ES-I3 (cell line): ENCODE measurements around the gene SLC25A23.
A peak's percentile ranks its signal among the peaks of the same experiment; 100 is the strongest.
"Not testable (repeated sequence)": the region's sequence is repeated elsewhere in the genome, so short reads cannot be mapped to it uniquely, and the experiment has no call there.

ENCODE experiments used
- H3K36me3 ChIP-seq: 2 replicates; pipeline ENCODE4 v1.6.1; 2013; ENCODE audit warnings: mild to moderate bottlenecking, low read length, control low read depth, moderate library complexity; ENCODE audit not compliant: insufficient read depth
- H3K4me1 ChIP-seq: 2 replicates; pipeline ENCODE4 v1.6.1; 2013; ENCODE audit warnings: mild to moderate bottlenecking, control low read depth, low read length; ENCODE audit not compliant: insufficient read depth
- H3K9ac ChIP-seq: 2 replicates; pipeline ENCODE4 v1.6.1; 2013; ENCODE audit warnings: low read depth, mild to moderate bottlenecking, low read length, moderate library complexity
- H3K9me3 ChIP-seq: 2 replicates; pipeline ENCODE4 v1.6.1; 2013; ENCODE audit warnings: mild to moderate bottlenecking, low read length, moderate library complexity; ENCODE audit not compliant: control insufficient read depth, insufficient read depth

SLC25A23 gene

GRCh38 chr19:6414793-6415590 lies 44.6 kb downstream of the SLC25A23 start:
- Histone ChIP-seq H3K4me1 (peaks cover 3% of the 10 kb centered on the region; the same call in 1 of the 2 replicates), H3K9me3 (no peaks in the 10 kb centered on the region), H3K9ac (no peak overlapping the region), H3K36me3 (peaks cover 24% of the 10 kb centered on the region)

DNA sequence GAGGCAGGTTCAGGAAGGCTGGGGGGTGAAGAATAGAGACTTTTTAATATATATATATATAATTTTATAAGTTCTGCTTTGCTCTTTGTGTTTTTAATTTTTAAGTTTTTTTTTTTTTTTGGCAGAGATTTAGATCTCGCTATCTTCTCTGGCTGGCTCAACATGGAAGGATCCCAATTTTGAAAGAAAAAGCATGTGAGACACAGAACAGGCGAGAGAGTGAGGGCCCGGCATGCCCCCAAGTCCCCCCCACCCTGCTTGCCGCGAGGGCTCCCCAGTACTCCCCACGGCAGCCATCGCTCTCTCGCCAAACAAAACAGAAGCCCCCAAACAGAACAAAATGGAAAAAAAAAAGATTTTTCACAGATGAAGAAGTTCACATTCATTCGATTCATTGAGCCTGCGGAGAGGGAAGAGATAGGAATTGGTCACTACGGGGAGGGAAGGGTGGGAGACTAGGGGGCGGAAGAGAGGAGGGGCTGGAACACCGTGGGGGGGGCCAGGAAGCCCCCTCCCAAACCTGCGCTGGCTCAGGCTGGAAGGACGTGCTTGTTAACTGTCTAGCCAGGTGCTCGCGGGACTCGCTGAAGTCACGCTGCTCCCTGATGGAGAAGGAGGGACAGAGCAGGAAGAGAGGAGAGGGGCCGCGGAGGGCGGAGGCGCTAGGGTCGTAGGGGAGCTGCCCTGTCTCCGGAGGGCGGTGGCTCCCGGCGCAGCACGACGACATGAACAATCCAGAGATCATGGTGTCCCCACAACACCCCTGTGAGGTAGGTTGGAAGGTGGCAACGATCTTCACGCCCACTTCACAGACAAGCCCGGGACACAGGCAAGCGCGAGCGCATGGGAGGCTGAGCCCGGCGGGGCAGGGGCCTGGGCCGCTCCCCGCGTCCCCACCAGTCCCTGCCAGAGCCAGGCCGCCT lies 45.6 kb downstream of the SLC25A23 start:
- Histone ChIP-seq H3K36me3 (peaks cover 17% of the 10 kb centered on the region), H3K9ac (no peak overlapping the region), H3K4me1 (peaks cover 3% of the 10 kb centered on the region; the same call in 1 of the 2 replicates), H3K9me3 (no peaks in the 10 kb centered on the region)

- peaks cover 3% of the 10 kb centered on the region; the same call in 1 of the 2 replicates for H3K4me1 ChIP-seq
- no peak overlapping the region for H3K9ac ChIP-seq
- no peaks in the 10 kb centered on the region for H3K9me3 ChIP-seq
- H3K36me3 ChIP-seq, result peaks cover 17% of the 10 kb centered on the region
These were observed 46.3 kb downstream of the SLC25A23 start for GRCh38 chr19:6413291-6413690.

- peaks cover 16% of the 10 kb centered on the region for H3K36me3 ChIP-seq
- no peaks in the 10 kb centered on the region for H3K9me3 ChIP-seq
- peaks cover 3% of the 10 kb centered on the region; the same call in 1 of the 2 replicates for H3K4me1 ChIP-seq
- H3K9ac ChIP-seq, result no peak overlapping the region
These were observed 47.0 kb downstream of the SLC25A23 start for GRCh38 chr19:6412447-6413091.

DNA sequence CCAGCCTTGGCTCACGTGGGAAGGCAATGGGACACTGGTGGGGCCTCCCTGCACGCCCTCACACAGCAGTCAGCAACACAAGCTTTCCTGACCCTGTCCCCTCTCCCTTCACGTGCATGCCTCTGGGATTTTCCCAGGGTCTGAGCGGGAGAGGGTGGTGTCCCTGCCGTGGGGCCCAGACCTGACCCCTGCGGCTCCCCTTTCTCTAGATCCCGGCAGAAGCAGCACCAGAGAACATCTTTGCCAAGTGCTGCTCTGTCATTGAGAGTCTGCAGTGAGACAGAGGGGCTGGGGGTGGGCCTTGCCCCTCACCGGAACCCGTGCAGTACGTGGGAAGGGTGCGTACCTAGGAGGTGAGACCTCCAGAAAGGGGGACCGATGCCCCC lies 47.5 kb downstream of the SLC25A23 start:
- H3K4me1 ChIP-seq, result peaks cover 3% of the 10 kb centered on the region; the same call in 1 of the 2 replicates
- no peak overlapping the region for H3K9ac ChIP-seq
- no peaks in the 10 kb centered on the region for H3K9me3 ChIP-seq
- peaks cover 12% of the 10 kb centered on the region; the same call in 1 of the 2 replicates for H3K36me3 ChIP-seq

GRCh38 chr19:6409346-6409745 lies 50.2 kb downstream of the SLC25A23 start:
- peaks cover 3% of the 10 kb centered on the region; the same call in 1 of the 2 replicates for H3K4me1 ChIP-seq
- no peak overlapping the region for H3K9ac ChIP-seq
- no peaks in the 10 kb centered on the region for H3K9me3 ChIP-seq
- H3K36me3 ChIP-seq, result no peaks in the 10 kb centered on the region

DNA sequence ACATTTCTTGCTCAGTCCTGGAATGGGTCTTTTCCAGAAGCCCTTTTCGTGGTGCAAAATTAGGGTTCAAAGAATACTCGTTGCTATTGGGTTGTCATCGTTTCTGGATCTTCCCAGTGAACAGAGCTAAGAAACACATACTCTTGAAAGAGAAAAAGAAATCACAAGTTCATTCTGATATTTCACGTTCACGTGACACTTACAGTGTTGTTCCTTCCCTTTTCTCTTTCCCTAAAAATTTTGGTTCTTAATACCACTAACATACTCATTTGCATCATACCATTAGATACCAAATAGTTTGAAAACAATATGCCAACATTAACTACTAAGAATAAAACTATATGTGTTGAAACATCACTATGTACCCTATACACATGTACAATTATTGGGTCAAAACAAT lies 53.2 kb downstream of the SLC25A23 start:
- no peak overlapping the region for H3K9ac ChIP-seq
- no peaks in the 10 kb centered on the region for H3K36me3 ChIP-seq
- no peaks in the 10 kb centered on the region for H3K4me1 ChIP-seq
- H3K9me3 ChIP-seq, result no peaks in the 10 kb centered on the region

DNA sequence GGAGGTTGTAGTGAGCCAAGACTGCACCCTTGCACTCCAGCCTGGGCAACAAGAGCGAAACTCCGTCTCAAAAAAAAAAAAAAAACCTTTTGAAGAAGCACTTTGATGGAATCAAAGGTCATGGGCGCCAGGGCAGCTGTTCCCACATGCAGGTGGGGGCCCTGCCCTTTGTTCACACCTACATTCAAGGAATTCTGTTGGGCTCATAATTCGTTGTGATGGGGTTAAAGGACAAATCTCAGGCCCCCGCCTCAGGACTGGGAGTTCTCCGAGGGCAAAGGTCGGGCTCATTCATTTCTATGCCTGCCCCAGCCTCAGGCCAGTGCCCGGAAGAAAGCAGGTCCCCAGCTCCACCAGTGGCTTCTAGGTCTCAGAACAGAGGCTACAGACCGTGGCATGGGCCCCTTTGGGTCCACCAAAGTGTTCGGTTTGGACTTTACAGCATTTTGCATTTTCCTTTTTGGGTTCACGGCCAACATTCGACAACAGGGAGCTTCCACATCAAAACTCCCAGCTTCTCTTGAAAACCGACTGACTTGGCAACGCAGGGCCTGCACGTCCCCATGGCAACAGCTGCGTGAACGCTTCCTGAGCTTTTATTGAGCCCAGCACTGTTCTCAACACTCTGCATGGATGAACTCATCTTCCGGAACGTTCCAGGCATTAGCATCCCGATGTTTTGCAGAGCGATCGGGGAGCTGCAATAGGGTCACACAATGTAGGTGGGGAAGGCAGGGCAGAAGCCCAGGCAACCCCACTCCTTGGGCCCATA lies 56.6 kb downstream of the SLC25A23 start:
- Histone ChIP-seq H3K36me3 (no peaks in the 10 kb centered on the region), H3K4me1 (no peaks in the 10 kb centered on the region), H3K9ac (no peak overlapping the region), H3K9me3 (no peaks in the 10 kb centered on the region)

GRCh38 chr19:6402058-6402457 lies 57.5 kb downstream of the SLC25A23 start:
- H3K36me3 ChIP-seq, result no peaks in the 10 kb centered on the region
- H3K9ac ChIP-seq, result no peak overlapping the region
- H3K9me3 ChIP-seq, result no peaks in the 10 kb centered on the region
- H3K4me1 ChIP-seq, result no peaks in the 10 kb centered on the region

DNA sequence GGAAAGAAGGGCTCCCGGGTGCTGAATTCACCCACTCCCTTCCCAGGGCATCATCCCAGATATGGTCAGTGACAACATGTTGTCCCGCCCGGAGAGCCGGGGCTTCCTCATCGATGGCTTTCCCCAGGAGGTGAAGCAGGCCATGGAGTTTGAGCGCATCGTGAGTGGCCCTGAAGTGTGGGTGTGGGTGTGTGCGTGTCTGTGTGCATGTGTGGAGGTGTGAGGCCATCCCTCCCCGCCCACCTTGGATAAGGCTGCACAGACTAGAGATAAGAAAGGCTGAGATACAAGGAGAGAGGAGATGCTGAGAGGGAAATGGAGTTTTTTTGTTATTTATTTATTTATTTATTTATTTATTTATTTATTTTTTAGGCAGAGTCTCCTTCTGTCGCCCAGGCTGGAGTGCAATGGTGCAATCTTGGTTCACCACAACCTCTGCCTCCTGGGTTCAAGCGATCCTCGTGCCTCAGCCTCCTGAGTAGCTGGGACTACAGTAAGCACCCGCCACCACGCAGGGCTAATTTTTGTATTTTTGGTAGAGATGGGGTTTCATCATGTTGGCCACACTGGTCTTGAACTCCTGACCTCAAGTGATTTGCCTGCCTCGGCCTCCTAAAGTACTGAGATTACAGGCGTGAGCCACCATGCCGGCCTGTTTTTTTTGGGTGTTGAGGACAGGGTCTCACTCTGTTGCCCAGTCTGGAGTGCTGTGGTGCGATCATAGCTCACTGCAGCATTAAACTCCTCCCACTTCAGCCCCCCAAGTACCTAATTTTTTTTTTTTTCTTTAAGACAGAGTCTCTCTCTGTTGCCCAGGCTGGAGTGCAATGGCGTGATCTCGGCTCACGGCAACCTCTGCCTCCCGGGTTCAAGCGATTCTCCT lies 59.3 kb downstream of the SLC25A23 start:
- H3K4me1 ChIP-seq, H3K9me3 ChIP-seq, H3K36me3 ChIP-seq, H3K9ac ChIP-seq: not testable (repeated sequence)

DNA sequence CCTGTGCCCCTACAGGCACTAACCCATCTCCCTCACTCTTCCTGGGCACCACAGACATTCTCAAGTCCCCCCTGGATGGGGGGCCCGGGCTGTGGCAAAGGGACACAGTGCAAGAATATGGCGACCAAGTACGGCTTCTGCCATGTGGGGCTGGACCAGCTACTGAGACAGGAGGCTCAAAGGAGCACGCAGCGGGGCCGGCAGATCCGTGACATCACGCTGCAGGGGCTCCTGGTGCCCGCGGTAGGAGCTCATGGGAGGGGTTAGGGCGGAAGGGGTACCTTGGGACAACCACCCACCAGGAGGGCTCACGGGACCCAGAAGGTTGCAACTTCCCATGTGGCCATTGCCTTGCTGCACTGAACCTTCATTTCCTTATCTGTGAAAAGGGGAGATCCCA lies 63.3 kb downstream of the SLC25A23 start:
- no peaks in the 10 kb centered on the region; the same call in 1 of the 2 replicates for H3K4me1 ChIP-seq
- no peak overlapping the region for H3K9ac ChIP-seq
- no peaks in the 10 kb centered on the region for H3K9me3 ChIP-seq
- H3K36me3 ChIP-seq, result peaks cover 4% of the 10 kb centered on the region; the same call in 1 of the 2 replicates

DNA sequence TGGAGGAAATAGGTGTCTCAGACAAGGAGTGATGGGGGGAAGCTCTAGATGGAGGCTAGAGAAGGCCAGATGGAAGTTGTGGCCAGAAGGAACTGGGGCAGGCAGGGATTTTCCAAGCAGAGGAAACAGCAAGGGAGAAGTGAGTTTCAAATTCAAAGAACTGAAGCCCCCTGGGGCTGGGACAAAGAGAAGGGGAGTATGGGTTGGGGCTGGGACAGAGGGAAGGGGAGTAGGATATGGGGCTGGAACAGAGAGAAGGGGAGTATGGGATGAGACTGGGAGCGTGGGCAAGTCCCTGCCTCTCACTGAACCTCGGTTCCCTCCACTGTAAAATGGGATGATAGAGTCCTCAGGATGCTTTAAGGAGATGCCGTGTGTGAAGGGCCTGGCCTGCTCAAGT lies 64.8 kb downstream of the SLC25A23 start:
- Histone ChIP-seq H3K9ac (no peak overlapping the region), H3K9me3 (no peaks in the 10 kb centered on the region)

DNA sequence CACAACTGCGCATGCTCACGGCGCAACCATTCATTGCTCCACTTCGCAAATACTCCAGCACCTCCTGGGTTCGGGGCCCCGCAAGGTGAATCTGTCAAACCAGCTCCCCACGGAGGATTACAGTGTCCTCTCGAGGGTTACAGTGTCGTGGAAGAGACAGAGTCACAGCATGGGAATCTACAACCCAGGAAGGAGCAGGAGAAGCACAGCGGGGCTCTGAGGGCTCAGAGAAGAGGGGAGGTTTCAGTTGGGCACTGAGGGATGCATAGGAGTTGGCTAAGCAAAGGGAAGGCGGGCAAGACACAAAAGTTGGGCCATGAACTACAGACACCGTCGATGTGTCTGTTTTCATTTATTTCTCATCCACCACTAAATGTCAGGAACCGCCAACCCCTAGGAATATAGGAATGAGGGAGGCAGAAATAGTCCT lies 65.6 kb downstream of the SLC25A23 start:
- Histone ChIP-seq H3K9ac (peak overlapping the region; percentile 81), H3K4me1 (no peaks in the 10 kb centered on the region; the same call in 1 of the 2 replicates), H3K9me3 (no peaks in the 10 kb centered on the region), H3K36me3 (peaks cover 8% of the 10 kb centered on the region; the same call in 1 of the 2 replicates)

More for the DNA sequence above, 64.8 kb downstream of the SLC25A23 start:
- peaks cover 4% of the 10 kb centered on the region; the same call in 1 of the 2 replicates for H3K36me3 ChIP-seq
- no peaks in the 10 kb centered on the region; the same call in 1 of the 2 replicates for H3K4me1 ChIP-seq
